Astrocyte of the spinal cord (primary cell): ENCODE measurements around the gene C19orf53.

Experiments used
- DNase-seq: peaks from one replicate; pipeline ENCODE4 v3.0.0; 2011; ENCODE audit warnings: low read depth, low spot score
- H3K4me3 ChIP-seq: 2 replicates; pipeline ENCODE4 v1.5.1; 2011; ENCODE audit warnings: low read depth, mild to moderate bottlenecking, low read length, moderate library complexity
- in situ Hi-C: cut with HindIII; loops from 2 replicates; pipeline ENCODE4 v1.10.0; 2017; ENCODE audit warnings: low sequenced_read_pairs
- TF ChIP-seq, protein P1 (sequence below): IDR thresholded peaks from 2 replicates; pipeline ENCODE4 v1.5.1; 2012; ENCODE audit warnings: low read depth, mild to moderate bottlenecking, low read length, inconsistent platforms

Gene C19orf53

GRCh38 chr19:13794757-13795589 is 20.7 kb downstream of the C19orf53 start, which contains the start of gene ZSWIM4:
Gene ZSWIM4 (plus strand): TSS chr19:13795443. CDS start chr19:13795649, 206 bp downstream.
- in situ Hi-C loops = no loop called here
- peak; percentile 100 for DNase-seq
- peak within 1 kb of the TSS; percentile 78 for H3K4me3 ChIP-seq
- TF ChIP-seq, protein P1, sequence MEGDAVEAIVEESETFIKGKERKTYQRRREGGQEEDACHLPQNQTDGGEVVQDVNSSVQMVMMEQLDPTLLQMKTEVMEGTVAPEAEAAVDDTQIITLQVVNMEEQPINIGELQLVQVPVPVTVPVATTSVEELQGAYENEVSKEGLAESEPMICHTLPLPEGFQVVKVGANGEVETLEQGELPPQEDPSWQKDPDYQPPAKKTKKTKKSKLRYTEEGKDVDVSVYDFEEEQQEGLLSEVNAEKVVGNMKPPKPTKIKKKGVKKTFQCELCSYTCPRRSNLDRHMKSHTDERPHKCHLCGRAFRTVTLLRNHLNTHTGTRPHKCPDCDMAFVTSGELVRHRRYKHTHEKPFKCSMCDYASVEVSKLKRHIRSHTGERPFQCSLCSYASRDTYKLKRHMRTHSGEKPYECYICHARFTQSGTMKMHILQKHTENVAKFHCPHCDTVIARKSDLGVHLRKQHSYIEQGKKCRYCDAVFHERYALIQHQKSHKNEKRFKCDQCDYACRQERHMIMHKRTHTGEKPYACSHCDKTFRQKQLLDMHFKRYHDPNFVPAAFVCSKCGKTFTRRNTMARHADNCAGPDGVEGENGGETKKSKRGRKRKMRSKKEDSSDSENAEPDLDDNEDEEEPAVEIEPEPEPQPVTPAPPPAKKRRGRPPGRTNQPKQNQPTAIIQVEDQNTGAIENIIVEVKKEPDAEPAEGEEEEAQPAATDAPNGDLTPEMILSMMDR = no peak

- in situ Hi-C loops = no loop called here
- no peak for DNase-seq
- peak overlapping the region; percentile 73 for H3K4me3 ChIP-seq
- TF ChIP-seq, protein P1 = no peak
Measured at GRCh38 chr19:13795595-13796300, 21.5 kb downstream of the C19orf53 start.

- DNase-seq = peak; percentile 90
- peak overlapping the region; percentile 73 for H3K4me3 ChIP-seq
- TF ChIP-seq, protein P1 = peak; percentile 48
- in situ Hi-C loops = no loop called here
Measured at GRCh38 chr19:13796301-13797057, 22.2 kb downstream of the C19orf53 start.

GRCh38 chr19:13797058-13797440 is 22.8 kb downstream of the C19orf53 start:
- in situ Hi-C loops = no loop called here
- peak overlapping the region; percentile 73 for H3K4me3 ChIP-seq
- TF ChIP-seq, protein P1 = no peak
- DNase-seq = no peak

GRCh38 chr19:13797870-13798269 is 23.6 kb downstream of the C19orf53 start:
- TF ChIP-seq, protein P1 = no peak
- no peak overlapping the region for H3K4me3 ChIP-seq
- peak; percentile 84 for DNase-seq
- in situ Hi-C loops = no loop called here

GRCh38 chr19:13799669-13800068 is 25.4 kb downstream of the C19orf53 start:
- H3K4me3 ChIP-seq = no peak overlapping the region
- TF ChIP-seq, protein P1 = no peak
- DNase-seq = no peak
- in situ Hi-C loops = no loop called here
